GM19351 (cell line): ENCODE data around the gene WASL.

Source experiments
- ATAC-seq: cut with Tn5 transposase; IDR thresholded peaks from one replicate; pipeline ENCODE4 v1.9.1; 2021; ENCODE audit warnings: mild to moderate bottlenecking, moderate library complexity; ENCODE audit not compliant: unreplicated experiment

The WASL gene

DNA sequence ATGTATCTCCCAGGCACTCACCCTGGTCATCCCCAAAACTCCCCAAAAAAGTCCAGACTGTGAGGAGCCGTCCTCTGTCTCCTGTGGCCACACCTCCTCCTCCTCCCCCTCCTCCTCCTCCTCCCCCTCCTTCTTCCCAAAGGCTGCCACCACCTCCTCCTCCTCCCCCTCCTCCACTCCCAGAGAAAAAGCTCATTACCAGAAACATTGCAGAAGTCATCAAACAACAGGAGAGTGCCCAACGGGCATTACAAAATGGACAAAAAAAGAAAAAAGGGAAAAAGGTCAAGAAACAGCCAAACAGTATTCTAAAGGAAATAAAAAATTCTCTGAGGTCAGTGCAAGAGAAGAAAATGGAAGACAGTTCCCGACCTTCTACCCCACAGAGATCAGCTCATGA, 86.0 kb downstream of the WASL start:
- no peak for ATAC-seq

GRCh38 chr7:123662293-123662692, 86.5 kb downstream of the WASL start:
- ATAC-seq = no peak

GRCh38 chr7:123661765-123662164, 87.0 kb downstream of the WASL start:
- no peak for ATAC-seq

- ATAC-seq = no peak
Observed at GRCh38 chr7:123660514-123661354, 88.1 kb downstream of the WASL start.

GRCh38 chr7:123658023-123658422, 90.8 kb downstream of the WASL start:
- ATAC-seq = no peak

DNA sequence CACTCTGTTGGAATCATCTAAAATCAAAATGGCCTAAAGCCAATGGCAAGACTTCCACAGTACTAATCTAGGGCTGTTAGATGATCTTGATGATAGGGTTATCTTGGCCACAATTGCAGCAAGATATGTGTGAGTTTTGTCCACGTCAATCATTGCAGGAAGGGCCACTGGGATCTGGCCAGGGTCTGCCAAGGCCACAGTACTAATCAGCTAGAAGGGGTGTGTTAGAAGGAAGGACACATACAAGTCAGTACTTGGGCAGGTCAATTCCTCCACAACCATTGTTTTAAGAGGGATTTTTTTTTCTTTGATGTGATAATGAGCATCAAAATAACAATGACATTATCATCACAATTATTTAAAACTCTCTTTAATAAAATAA, 91.5 kb downstream of the WASL start:
- ATAC-seq = no peak

GRCh38 chr7:123656544-123657303, 92.1 kb downstream of the WASL start:
- no peak for ATAC-seq

DNA sequence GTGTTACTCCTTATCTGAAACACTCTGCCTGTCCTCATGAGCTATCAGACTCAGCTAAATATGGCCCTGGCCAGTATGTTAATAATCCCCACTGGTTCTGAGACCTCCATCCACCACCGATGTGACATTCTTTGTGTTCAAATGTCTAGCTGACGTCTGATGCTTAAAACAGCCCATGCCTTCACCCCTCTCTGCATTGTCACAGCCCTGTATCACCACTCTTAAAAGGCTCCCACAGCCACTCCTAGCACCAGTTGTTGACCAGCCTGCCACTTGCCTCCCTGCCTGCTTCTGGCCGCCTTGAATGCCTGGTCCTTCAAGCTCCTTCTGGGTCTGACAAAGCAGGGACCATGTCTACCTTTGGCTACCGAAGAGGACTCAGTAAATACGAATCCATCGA, 93.2 kb downstream of the WASL start, which contains the start of gene LMOD2:
LMOD2 (plus strand) TSS at position 253 of the 400 bp plus-strand sequence; CDS start at position 351, 98 bp downstream.
- ATAC-seq = no peak

DNA sequence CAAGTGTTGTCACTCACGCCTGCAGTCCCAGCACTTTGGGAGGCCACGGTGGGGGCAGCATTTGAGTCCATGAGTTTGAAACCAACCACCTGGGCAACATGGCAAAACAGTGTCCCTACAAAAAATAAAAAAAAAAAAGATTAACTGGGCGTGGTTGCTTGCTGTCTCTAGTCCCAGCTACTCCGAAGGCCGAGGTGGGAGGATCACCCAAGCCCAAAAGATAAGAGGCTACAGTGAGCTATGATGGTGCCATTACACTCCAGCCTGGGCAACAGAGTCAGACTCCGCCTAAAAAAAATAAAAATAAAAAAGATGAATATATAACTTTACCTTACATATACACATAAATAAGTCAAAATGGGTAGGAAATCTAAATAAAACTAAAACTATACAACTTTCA, 95.6 kb downstream of the WASL start:
- ATAC-seq = no peak

DNA sequence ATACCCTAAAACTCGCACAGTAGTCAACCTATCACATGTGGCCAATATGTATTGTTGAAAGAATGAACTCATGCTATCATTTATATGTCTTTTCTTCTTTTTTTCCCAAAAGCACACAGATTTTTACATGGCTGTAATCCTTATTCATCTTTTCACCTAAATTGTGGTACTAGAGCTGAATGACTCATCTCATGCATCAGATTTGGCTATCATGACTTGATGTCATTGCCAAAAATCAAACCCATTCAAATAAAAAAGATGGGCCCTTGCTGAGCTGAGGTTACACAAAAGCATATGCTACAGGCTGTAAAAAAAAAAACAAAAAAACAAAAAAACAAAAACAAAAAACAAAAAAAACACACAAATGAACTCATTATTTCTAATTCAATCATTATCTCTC, 96.4 kb downstream of the WASL start:
- no peak for ATAC-seq

DNA sequence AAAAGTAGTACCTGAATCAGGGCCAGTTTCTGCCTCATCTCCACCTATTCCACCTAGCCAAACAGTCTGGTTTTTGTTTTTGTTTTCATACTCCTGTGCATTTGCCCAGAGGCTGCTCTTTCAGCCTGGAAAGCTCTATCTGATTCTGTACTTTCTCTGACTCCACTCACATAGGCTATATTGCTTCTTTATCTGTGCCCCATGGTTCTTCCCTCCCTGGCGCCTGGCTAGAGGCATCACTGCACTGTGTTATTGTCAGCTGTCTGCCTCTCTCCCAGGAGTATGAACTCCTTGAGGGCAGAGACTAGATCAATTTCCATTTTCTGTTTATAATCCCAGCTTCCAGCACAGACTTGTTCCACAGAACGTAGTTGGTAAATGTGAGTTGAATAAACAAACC, 98.2 kb downstream of the WASL start:
- ATAC-seq = no peak

DNA sequence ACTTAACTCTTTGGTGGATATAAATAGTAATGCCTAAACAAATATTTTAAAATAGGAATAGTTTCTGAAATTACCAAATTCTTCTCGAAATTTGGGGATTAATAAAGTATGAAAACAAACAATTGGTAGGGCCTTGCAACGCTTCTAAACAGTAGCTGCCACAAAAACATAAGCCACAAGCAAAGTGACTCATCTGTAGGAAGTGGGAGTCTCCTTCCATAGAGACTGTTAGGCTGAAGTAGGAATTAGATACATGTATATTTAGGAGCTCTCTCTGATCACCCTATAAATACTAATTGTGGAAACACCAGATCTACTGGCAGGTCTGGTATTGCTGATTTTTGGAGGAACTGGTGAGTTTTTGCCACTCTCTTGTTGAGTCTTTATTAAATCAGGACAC, 98.8 kb downstream of the WASL start:
- ATAC-seq = no peak

GRCh38 chr7:123647106-123647730, 101.6 kb downstream of the WASL start:
- ATAC-seq = no peak

GRCh38 chr7:123645516-123645915, 103.3 kb downstream of the WASL start:
- no peak for ATAC-seq

DNA sequence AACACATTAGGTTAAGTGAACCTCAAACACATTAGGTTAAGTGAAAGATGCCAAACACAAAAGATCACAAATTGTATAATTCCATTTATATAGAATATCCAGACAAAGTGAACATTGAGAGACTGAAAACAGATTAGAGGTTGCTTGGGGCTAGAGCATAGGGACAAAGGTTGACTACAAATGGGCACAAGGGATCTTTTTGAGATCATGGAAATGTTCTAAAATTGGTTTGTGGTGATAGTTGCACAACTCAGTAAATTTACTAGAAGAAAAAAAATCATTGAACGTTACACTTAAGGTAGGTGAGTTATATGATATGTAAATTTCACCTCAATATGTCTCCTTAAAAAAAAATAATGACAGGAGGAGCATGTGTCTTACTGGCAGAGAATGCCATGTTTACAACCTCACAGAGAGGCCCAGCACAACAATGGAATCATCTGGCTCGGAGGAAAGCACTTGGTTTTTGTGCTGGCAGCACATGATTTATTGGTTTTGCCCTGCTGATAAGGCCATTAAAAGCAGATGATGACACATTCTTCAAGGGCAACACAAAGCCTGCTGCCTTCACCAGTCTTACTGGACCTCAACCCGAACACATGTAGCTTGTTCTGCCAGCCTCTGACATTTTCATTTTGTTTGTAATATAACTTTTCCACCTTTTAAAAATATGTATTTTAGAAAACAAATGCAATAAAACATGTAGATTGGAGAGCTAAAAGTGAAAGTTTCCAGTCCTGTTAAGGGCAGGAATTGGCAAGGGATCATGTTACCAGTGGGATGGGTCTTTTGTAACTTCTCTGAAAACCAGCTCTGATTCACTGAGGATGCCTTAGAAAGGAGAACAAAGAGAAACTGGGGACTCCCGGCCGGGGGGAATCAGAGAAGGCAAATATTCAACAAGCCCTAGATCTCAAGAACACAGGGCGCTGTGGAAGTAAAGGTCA, 105.0 kb downstream of the WASL start:
- ATAC-seq = no peak

DNA sequence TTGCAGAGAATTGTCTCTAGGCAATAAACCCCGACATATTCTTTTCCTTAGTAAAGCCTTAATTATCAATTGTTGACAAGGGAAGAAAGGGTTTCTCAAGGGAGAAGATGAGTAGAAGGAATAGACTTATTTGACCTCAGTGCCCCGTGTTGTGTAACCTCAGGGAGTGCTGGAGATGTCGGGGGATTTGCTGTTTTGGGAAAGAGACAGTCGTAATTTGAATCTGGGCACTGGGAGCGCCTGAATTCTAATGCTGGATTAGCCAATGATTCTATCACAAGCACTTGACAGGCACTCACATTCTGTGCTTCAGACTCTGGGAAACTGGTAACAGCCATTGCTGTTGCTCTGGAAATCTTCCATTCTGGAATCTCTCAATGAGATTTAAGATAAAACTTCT, 106.9 kb downstream of the WASL start:
- ATAC-seq = no peak

GRCh38 chr7:123640583-123640982, 108.2 kb downstream of the WASL start:
- no peak for ATAC-seq

DNA sequence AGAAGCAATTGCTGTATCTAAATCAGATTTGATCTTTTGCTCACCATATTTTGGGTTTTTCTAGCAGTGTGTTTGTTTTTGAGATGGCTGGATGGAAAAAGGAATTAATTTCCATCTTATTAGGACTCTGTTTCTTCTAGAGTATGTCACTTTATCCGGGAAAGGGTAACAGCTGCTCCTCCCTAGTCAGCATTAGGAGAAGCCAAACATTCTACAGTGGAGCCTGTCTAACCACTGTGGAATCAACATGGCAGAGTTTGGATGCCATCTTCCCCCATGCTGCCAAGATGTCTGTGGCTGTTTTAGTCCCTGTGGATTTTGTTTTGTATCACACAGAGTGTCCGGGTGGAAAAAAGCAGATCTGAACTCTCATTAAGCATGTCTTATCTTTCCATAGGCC, 109.2 kb downstream of the WASL start:
- ATAC-seq = no peak

DNA sequence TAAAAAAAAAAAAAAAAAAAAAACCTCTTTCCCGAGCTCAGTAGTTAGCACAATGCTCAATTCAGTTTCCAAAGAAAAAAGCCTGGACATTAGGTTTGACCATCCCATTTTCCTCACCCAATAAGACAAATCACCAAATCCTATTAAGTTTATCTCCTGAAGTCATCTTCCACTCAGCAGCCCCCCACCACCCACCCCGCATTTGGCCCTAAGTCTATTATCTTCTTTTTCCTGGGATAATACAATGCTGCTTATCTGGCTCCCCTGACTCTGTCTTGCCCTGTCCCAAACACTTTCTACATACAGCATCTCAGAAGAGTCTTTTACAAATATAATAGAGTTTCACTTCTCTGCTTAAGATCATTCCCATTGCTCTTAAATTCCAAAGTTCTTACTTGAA, 110.9 kb downstream of the WASL start:
- ATAC-seq = no peak

DNA sequence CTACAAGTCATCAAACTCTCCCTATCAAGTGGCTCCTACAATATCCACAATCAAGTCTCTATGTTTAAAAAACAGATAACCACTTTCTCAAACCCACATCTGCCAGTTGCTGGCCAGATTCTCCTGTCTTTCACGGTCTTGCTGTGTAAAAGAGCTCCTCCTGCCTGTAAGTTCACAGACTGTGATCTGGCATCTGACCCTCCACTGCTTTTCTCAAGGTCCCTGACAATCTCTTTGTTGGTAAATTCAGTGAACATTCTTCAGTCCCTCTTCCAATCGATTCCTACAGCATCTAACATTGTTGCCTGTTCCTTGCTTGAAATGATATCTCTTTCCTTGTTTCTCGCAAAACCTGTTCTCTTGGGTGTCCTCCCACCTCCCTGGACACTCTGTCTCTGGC, 111.6 kb downstream of the WASL start:
- ATAC-seq = no peak
